IMR-90 (cell line): ENCODE data around the gene CALD1. TPM values are rescaled to one million over a fixed set of nuclear protein-coding genes. Genes with fewer than 3 reads are reported as not detected.

ENCODE experiments used
- ATAC-seq: fragments of 200-7000 bp; cut with Tn5 transposase; 2 replicates; pipeline ENCODE4 v1.9.1; 2020; ENCODE audit warnings: low read depth, mild to moderate bottlenecking, moderate library complexity
- BruUV-seq: library from RNA; stranded (reverse); fragments of 400-500 nt; replicated peaks from 2 replicates; lab custom pipeline; 2021; lab: Mats Ljungman, UMichigan
- CTCF ChIA-PET: fragments of 300-600 bp; formaldehyde crosslinking; extraction: SDS; loops from one replicate; lab custom pipeline; 2021; ENCODE audit warnings: antibody characterized with exemption; lab: Yijun Ruan, JAX
- POLR2A ChIA-PET: fragments of 300-600 bp; sonication (Branson Sonifier 250); formaldehyde crosslinking; loops from one replicate; lab custom pipeline; 2022; ENCODE audit warnings: antibody characterized with exemption; ENCODE audit not compliant: unreplicated experiment; lab: Charles Lee
- DNase-seq: peaks from one replicate; pipeline ENCODE4 v3.0.0; 2013
- H2AFZ ChIP-seq: replicated peaks from 2 replicates; pipeline ENCODE3; 2013; ENCODE audit warnings: low read length, mild to moderate bottlenecking; ENCODE audit not compliant: poor library complexity
- H2AK5ac ChIP-seq: 2 replicates; pipeline ENCODE4 v1.6.1; 2013; ENCODE audit warnings: low read depth, low read length, inconsistent platforms
- H2AK9ac ChIP-seq: replicated peaks from 2 replicates; pipeline ENCODE3; 2013; ENCODE audit warnings: mild to moderate bottlenecking, low read depth, low read length, moderate library complexity; ENCODE audit not compliant: poor library complexity
- H2BK120ac ChIP-seq: 2 replicates; pipeline ENCODE4 v1.6.1; 2013; ENCODE audit warnings: low read depth, low read length, inconsistent platforms
- H2BK15ac ChIP-seq: 3 replicates; pipeline ENCODE4 v1.6.1; 2013; ENCODE audit warnings: low read depth, low read length, inconsistent platforms
- H2BK20ac ChIP-seq: 2 replicates; pipeline ENCODE4 v1.6.1; 2013; ENCODE audit warnings: low read depth, mild to moderate bottlenecking, inconsistent platforms, low read length, moderate library complexity
- H2BK5ac ChIP-seq: 2 replicates; pipeline ENCODE4 v1.6.1; 2013; ENCODE audit warnings: mild to moderate bottlenecking, low read depth, low read length, inconsistent platforms; ENCODE audit not compliant: poor library complexity, severe bottlenecking
- H3K14ac ChIP-seq: replicated peaks from 2 replicates; pipeline ENCODE4 v1.6.1; 2013; ENCODE audit warnings: low read depth, low read length, inconsistent platforms
- H3K18ac ChIP-seq: 2 replicates; pipeline ENCODE4 v1.6.1; 2013; ENCODE audit warnings: low read depth, low read length, control low read depth
- H3K23ac ChIP-seq: 2 replicates; pipeline ENCODE4 v1.6.1; 2013; ENCODE audit warnings: low read depth, low read length, inconsistent platforms
- H3K27ac ChIP-seq: 2 replicates; pipeline ENCODE4 v1.5.1; 2013; ENCODE audit warnings: mild to moderate bottlenecking, control low read depth, low read length; ENCODE audit not compliant: insufficient read depth
- H3K27me3 ChIP-seq: 2 replicates; pipeline ENCODE4 v1.6.1; 2013; ENCODE audit warnings: low read length; ENCODE audit not compliant: control insufficient read depth, insufficient read depth
- H3K36me3 ChIP-seq: 2 replicates; pipeline ENCODE4 v1.6.1; 2013; ENCODE audit warnings: low read length, mixed read lengths; ENCODE audit not compliant: control insufficient read depth, insufficient read depth
- H3K4ac ChIP-seq: 2 replicates; pipeline ENCODE4 v1.6.1; 2013; ENCODE audit warnings: low read depth, low read length, inconsistent platforms
- H3K4me1 ChIP-seq: 2 replicates; pipeline ENCODE4 v1.6.1; 2013; ENCODE audit warnings: low read length, mixed read lengths; ENCODE audit not compliant: control insufficient read depth, insufficient read depth
- H3K4me2 ChIP-seq: 2 replicates; pipeline ENCODE4 v1.6.1; 2013; ENCODE audit warnings: low read depth, mild to moderate bottlenecking, control low read depth, low read length, moderate library complexity
- H3K4me3 ChIP-seq: 2 replicates; pipeline ENCODE4 v1.5.1; 2013; ENCODE audit warnings: low read depth, mild to moderate bottlenecking, control low read depth, low read length, moderate library complexity; ENCODE audit not compliant: insufficient read depth
- H3K56ac ChIP-seq: 2 replicates; pipeline ENCODE4 v1.6.1; 2013; ENCODE audit warnings: low read length, inconsistent platforms; ENCODE audit not compliant: insufficient read depth; ENCODE audit errors: extremely low read depth
- H3K79me1 ChIP-seq, 2 experiments: 2 replicates each; pipeline ENCODE4 v1.6.1; 2013; ENCODE audit warnings: low read length in 2 of 2, inconsistent platforms in 1 of 2, low read depth in 1 of 2
- H3K9ac ChIP-seq: 2 replicates; pipeline ENCODE4 v1.6.1; 2013; ENCODE audit warnings: low read depth, low read length, control low read depth
- H3K9me1 ChIP-seq: 2 replicates; pipeline ENCODE4 v1.6.1; 2013; ENCODE audit warnings: low read length, inconsistent platforms; ENCODE audit not compliant: insufficient read depth
- H3K9me3 ChIP-seq: 2 replicates; pipeline ENCODE4 v1.6.1; 2013; ENCODE audit warnings: low read length; ENCODE audit not compliant: control insufficient read depth, insufficient read depth
- H4K20me1 ChIP-seq: 2 replicates; pipeline ENCODE4 v1.6.1; 2013; ENCODE audit warnings: low read length, inconsistent platforms; ENCODE audit not compliant: insufficient read depth
- H4K5ac ChIP-seq: 2 replicates; pipeline ENCODE4 v1.6.1; 2013; ENCODE audit warnings: mild to moderate bottlenecking, low read depth, low read length, control low read depth
- H4K8ac ChIP-seq, 2 experiments: 2 replicates each; pipeline ENCODE4 v1.6.1; 2013; ENCODE audit warnings: low read depth in 2 of 2, low read length in 2 of 2, control low read depth in 1 of 2, inconsistent platforms in 1 of 2
- H4K91ac ChIP-seq: 2 replicates; pipeline ENCODE4 v1.6.1; 2013; ENCODE audit warnings: low read depth, low read length, inconsistent platforms; ENCODE audit not compliant: insufficient read depth
- BHLHE40 ChIP-seq: fragments of 150-350 bp; IDR thresholded peaks from 2 replicates; pipeline ENCODE4 v1.6.1; 2016; ENCODE audit warnings: mild to moderate bottlenecking, low read depth, low read length
- CEBPB ChIP-seq: IDR thresholded peaks from 2 replicates; pipeline ENCODE4 v1.6.1; 2012; ENCODE audit warnings: low read depth, low read length, improper control_type of control experiment
- CHD1 ChIP-seq: IDR thresholded peaks from 2 replicates; pipeline ENCODE4 v1.6.1; 2012; ENCODE audit warnings: low read depth, low read length, improper control_type of control experiment
- MAFK ChIP-seq: IDR thresholded peaks from 2 replicates; pipeline ENCODE4 v1.6.1; 2012; ENCODE audit warnings: low read depth, low read length, improper control_type of control experiment
- MAZ ChIP-seq: IDR thresholded peaks from 2 replicates; pipeline ENCODE4 v1.6.1; 2012; ENCODE audit warnings: low read depth, mild to moderate bottlenecking, low read length, improper control_type of control experiment, moderate library complexity, borderline replicate concordance
- MXI1 ChIP-seq: IDR thresholded peaks from 2 replicates; pipeline ENCODE4 v1.6.1; 2012; ENCODE audit warnings: low read depth, mild to moderate bottlenecking, low read length, moderate library complexity, borderline replicate concordance
- POLR2A ChIP-seq: IDR thresholded peaks from 2 replicates; pipeline ENCODE4 v1.6.1; 2012; ENCODE audit warnings: mild to moderate bottlenecking, low read depth, low read length
- RCOR1 ChIP-seq: IDR thresholded peaks from 2 replicates; pipeline ENCODE4 v1.6.1; 2012; ENCODE audit warnings: mild to moderate bottlenecking, low read length, improper control_type of control experiment; ENCODE audit not compliant: insufficient replicate concordance
- RFX5 ChIP-seq: IDR thresholded peaks from 2 replicates; pipeline ENCODE4 v1.8.0; 2012; ENCODE audit warnings: low read depth, mild to moderate bottlenecking, low read length, moderate library complexity
- SMC3 ChIP-seq: fragments of 150-350 bp; IDR thresholded peaks from 2 replicates; pipeline ENCODE4 v1.6.1; 2016; ENCODE audit warnings: low read depth, mild to moderate bottlenecking, antibody characterized with exemption, low read length, moderate library complexity
- whole genome bisulfite sequencing, 2 experiments: methylation state at CpG; one replicate each; pipeline versions ENCODE4 v1.1.5 to v1.1.7; 2013; ENCODE audit warnings: missing lambda C conversion rate in 2 of 2; ENCODE audit not compliant: insufficient read length in 1 of 2; ENCODE audit errors: extremely low coverage in 2 of 2; 5-methylcytosine and 5-hydroxymethylcytosine counted together
- dilution Hi-C: fragments of 300-500 bp; cut with HindIII; formaldehyde crosslinking; loops from one replicate; pipeline ENCODE4 v1.14.3; 2018; ENCODE audit warnings: low sequenced_read_pairs; ENCODE audit not compliant: unreplicated experiment
- in situ Hi-C: fragments of 300-500 bp; cut with MboI; formaldehyde crosslinking; loops from 3 replicates; pipeline ENCODE4 v1.14.3; 2019; ENCODE audit warnings: low sequenced_read_pairs, inconsistent platforms, mixed read lengths
- intact Hi-C: fragments of 100-400 bp; cut with micrococcal nuclease; formaldehyde crosslinking; loops from 2 replicates; pipeline ENCODE4 v1.10.0; 2022
- polyA plus RNA-seq, 3 experiments: library from polyadenylated mRNA; depleted of rRNA; stranded (reverse); fragments of >200 nt; gene quantifications; 2 replicates each; pipeline ENCODE4 v1.2.3, GENCODE V29; 2012; ENCODE audit warnings: low replicate concordance in 1 of 3
- total RNA-seq: library from RNA; depleted of rRNA; stranded (reverse); fragments of >200 nt; gene quantifications from 2 replicates; pipeline ENCODE4 v1.2.3, GENCODE V29; 2012
- TF ChIP-seq, protein P1 (sequence below): fragments of 150-350 bp; IDR thresholded peaks from 2 replicates; pipeline ENCODE4 v1.6.1; 2016; ENCODE audit warnings: low read depth, mild to moderate bottlenecking, low read length, moderate library complexity, borderline replicate concordance

CALD1 gene
- total and polyA plus RNA-seq, 2 of the 4 experiments (the other 2 are of a cell fraction), result 375 to 487 TPM

DNA sequence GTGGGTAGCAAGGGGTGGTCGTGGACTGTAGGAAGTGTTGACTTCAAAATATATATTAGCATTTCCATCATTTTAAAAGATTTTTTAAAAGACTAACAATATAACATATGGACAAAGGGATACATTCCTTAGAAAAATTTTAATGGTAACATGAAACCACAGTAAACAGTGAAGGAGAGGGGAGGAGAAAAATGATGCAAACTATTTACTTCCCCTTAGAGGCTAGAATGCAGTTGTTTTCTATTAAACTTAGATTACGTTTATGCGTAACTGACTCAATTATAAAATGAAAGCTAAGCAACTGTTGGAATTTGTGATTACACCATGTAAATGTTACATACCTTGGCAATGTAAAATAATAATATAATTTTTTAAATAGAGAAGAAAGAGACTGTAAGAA, 41.3 kb downstream of the CALD1 start:
- no peak overlapping the region for H4K91ac ChIP-seq
- no peak overlapping the region for H2AK5ac ChIP-seq
- peaks cover 12% of the 10 kb centered on the region for H3K36me3 ChIP-seq
- no peak overlapping the region for H2AFZ ChIP-seq
- no peak overlapping the region for H3K4me3 ChIP-seq
- H2BK15ac ChIP-seq, result no peak overlapping the region
- no peak overlapping the region for H3K9ac ChIP-seq
- CTCF ChIA-PET, result interaction anchor here (0.8 kb wide), 1 partner anchor 16 kb away, joined by 4 read pairs; no protein-coding TSS in a partner anchor
- H2BK120ac ChIP-seq, result no peak overlapping the region
- H4K8ac ChIP-seq, result no peak overlapping the region
- no TSS peak for BruUV-seq
- H3K9me3 ChIP-seq, result no peaks in the 10 kb centered on the region
- no peak overlapping the region for H3K18ac ChIP-seq
- H3K4me1 ChIP-seq, result peaks cover 17% of the 10 kb centered on the region
- H3K4me2 ChIP-seq, result no peak overlapping the region
- ATAC-seq, result no peak
- no peak overlapping the region for H3K56ac ChIP-seq
- H2BK5ac ChIP-seq, result no peak overlapping the region
- no peak overlapping the region for H2BK20ac ChIP-seq
- H3K79me1 ChIP-seq, result peaks cover 19 to 63% of the 10 kb centered on the region in 2 experiments; a peak in 3 of 4 replicates
- POLR2A ChIA-PET, result no interaction called here
- no peaks in the 10 kb centered on the region for H3K27me3 ChIP-seq
- no peak overlapping the region for H3K23ac ChIP-seq
- H4K5ac ChIP-seq, result no peak overlapping the region
- H3K27ac ChIP-seq, result no peak overlapping the region
- peaks cover 77% of the 10 kb centered on the region for H4K20me1 ChIP-seq
- no peak overlapping the region for H3K14ac ChIP-seq
- dilution Hi-C loops (no loop called here), intact Hi-C loops (no loop called here), in situ Hi-C loops (no loop called here)
- DNase-seq, result no peak
- TF ChIP-seq CHD1 (no peak), MAZ (no peak), POLR2A (no peak), MXI1 (no peak), SMC3 (no peak), CEBPB (no peak), RFX5 (no peak), MAFK (no peak), BHLHE40 (no peak), RCOR1 (no peak)
- TF ChIP-seq, protein P1, sequence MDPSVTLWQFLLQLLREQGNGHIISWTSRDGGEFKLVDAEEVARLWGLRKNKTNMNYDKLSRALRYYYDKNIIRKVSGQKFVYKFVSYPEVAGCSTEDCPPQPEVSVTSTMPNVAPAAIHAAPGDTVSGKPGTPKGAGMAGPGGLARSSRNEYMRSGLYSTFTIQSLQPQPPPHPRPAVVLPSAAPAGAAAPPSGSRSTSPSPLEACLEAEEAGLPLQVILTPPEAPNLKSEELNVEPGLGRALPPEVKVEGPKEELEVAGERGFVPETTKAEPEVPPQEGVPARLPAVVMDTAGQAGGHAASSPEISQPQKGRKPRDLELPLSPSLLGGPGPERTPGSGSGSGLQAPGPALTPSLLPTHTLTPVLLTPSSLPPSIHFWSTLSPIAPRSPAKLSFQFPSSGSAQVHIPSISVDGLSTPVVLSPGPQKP, result no peak
- H3K9me1 ChIP-seq, result peaks cover 18% of the 10 kb centered on the region
- H3K4ac ChIP-seq, result no peak overlapping the region
- H2AK9ac ChIP-seq, result no peak overlapping the region
- WGBS, 2 experiments, result no CpG with 5 or more reads among the region's 3 CpGs
